Vagina (tissue), 2 donors: ENCODE measurements around the gene TDRD6.
A peak's percentile ranks its signal among the peaks of the same experiment; 100 is the strongest.

Source experiments
- CTCF ChIP-seq, 3 experiments: fragments of 450-650 bp in 2 of 3; fragments of 200-600 bp in 1 of 3; sonication (generic) in 1 of 3; IDR thresholded peaks; one replicate each; pipeline ENCODE4 v1.5.1; 2017 to 2019; ENCODE audit warnings: antibody characterized with exemption in 3 of 3, mild to moderate bottlenecking in 2 of 3, moderate library complexity in 2 of 3
- POLR2A ChIP-seq, 2 donors: fragments of 450-650 bp; IDR thresholded peaks; one replicate each; pipeline ENCODE4 v1.6.1; 2017; ENCODE audit warnings: antibody characterized with exemption in 2 of 2, mild to moderate bottlenecking in 2 of 2, moderate library complexity in 2 of 2
- POLR2AphosphoS5 ChIP-seq, 2 donors: sonication (generic); formaldehyde crosslinking; IDR thresholded peaks; one replicate each; pipeline ENCODE4 v1.9.0; 2017; ENCODE audit warnings: antibody characterized with exemption in 2 of 2, mild to moderate bottlenecking in 2 of 2, low read depth in 1 of 2; ENCODE audit not compliant: insufficient read depth in 1 of 2

- TF ChIP-seq CTCF (IDR thresholded peaks at IDR 0.05) (no peak), POLR2A (IDR thresholded peaks at IDR 0.05) (peak in 1 of 2 donors; percentile 26), POLR2AphosphoS5 (IDR thresholded peaks at IDR 0.05; ENCODE audit: insufficient read depth in 1 of 2, low read depth in 1 of 2) (peak; percentile 88)
These were observed 34.9 kb upstream of the TDRD6 start, which contains the start of the genes CYP39A1 and SLC25A27 for GRCh38 chr6:46652603-46653438.
